GM19035 (cell line): ENCODE results near the gene OSM.
"Not testable (repeated sequence)": the region's sequence is repeated elsewhere in the genome, so short reads cannot be mapped to it uniquely, and the experiment has no call there.

Experiments
- ATAC-seq: cut with Tn5 transposase; IDR thresholded peaks from one replicate; pipeline ENCODE4 v1.9.1; 2021; ENCODE audit not compliant: unreplicated experiment

Gene OSM

GRCh38 chr22:30230330-30230729, 36.3 kb downstream of the OSM start:
- no peak for ATAC-seq

GRCh38 chr22:30228509-30229359, 37.9 kb downstream of the OSM start:
- no peak for ATAC-seq

- ATAC-seq = no peak
Measured at GRCh38 chr22:30227438-30228228, 39.0 kb downstream of the OSM start.

- no peak for ATAC-seq
Measured at GRCh38 chr22:30226192-30226832, 40.3 kb downstream of the OSM start.

- ATAC-seq = no peak
Measured at GRCh38 chr22:30225220-30225927, 41.3 kb downstream of the OSM start.

- no peak for ATAC-seq
Measured at GRCh38 chr22:30224161-30224857, 42.3 kb downstream of the OSM start.

GRCh38 chr22:30223303-30223702, 43.3 kb downstream of the OSM start:
- ATAC-seq = no peak

- no peak for ATAC-seq
Measured at GRCh38 chr22:30222321-30222720, 44.3 kb downstream of the OSM start.

GRCh38 chr22:30221121-30221992, 45.3 kb downstream of the OSM start:
- no peak for ATAC-seq

- no peak for ATAC-seq
Measured at GRCh38 chr22:30220338-30221012, 46.2 kb downstream of the OSM start.

- no peak for ATAC-seq
Measured at GRCh38 chr22:30219668-30220278, 46.9 kb downstream of the OSM start.

- no peak for ATAC-seq
Measured at GRCh38 chr22:30219049-30219654, 47.5 kb downstream of the OSM start.

- ATAC-seq = no peak
Measured at GRCh38 chr22:30217698-30218560, 48.7 kb downstream of the OSM start.

- ATAC-seq = no peak
Measured at GRCh38 chr22:30216710-30217109, 49.9 kb downstream of the OSM start.

- ATAC-seq = not testable (repeated sequence)
Measured at GRCh38 chr22:30216272-30216671, 50.4 kb downstream of the OSM start.

- no peak for ATAC-seq
Measured at GRCh38 chr22:30214703-30215407, 51.8 kb downstream of the OSM start.
